Measurements from ENCODE around the gene FLOT2. TPM values are rescaled to one million over a fixed set of nuclear protein-coding genes. Genes with fewer than 3 reads are reported as not detected.

FLOT2 gene
- total and polyA plus RNA-seq, 2 of the 8 experiments (the other 6 are each of a cell fraction or from before 2014, with no cell fraction given), result 116 to 189 TPM

DNA sequence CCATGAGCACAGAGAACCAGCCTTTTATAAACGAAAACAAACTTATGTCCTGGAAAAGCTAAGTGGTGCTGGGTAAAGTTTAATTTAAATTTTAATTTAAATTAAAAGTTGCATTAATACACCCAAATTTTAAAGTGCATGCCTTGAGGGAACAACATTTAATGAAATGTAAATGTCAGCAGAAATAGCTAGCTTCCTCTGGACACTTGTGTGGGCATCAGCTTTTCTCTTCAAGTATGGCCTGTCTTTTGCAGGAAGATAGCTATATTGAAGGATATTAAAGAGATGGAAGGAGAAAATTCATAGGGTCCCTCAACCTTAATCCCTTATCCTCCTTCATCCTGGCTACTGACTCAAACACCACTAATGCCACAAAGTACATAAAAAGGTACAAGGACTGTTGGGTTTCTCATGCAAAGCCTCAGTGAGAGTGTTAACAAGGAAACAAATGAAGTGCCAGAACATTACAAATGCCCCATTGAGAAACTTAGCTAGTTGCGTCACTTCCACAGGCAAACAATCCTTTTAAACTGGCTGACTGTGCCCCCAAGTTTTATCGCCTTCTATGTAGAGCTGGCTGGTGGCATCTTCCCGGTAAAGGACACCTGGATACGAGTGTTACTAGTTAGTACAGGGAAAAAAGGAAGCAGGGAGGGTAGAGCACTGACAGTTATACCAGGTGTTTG is 39.7 kb upstream of the FLOT2 start:
- no peaks in the 10 kb centered on the region for H3K27me3 ChIP-seq (replicated peaks in 1 of 4; ENCODE audit: control insufficient read depth in 3 of 4, extremely low read depth in 1 of 4, insufficient read depth in 3 of 4, low read length in 3 of 4)
- ChIA-PET CTCF (ENCODE audit: partially characterized antibody) (interaction anchor here (1.0 to 2.6 kb wide), 12 partner anchors 9 to 210 kb away, joined by 3 to 12 read pairs (median 4); partner anchors contain the start of gene DHRS13), POLR2A (ENCODE audit: partially characterized antibody) (interaction anchor here (0.9 to 7.4 kb wide), 9 partner anchors 10 to 196 kb away, joined by 3 to 73 read pairs (median 3); partner anchors contain the start of gene PHF12)
- H2AK5ac ChIP-seq (ENCODE audit: low read depth, low read length), result no peak overlapping the region
- WGBS, 2 experiments (ENCODE audit: extremely low coverage in 1 of 2, insufficient coverage in 1 of 2, insufficient read length in 1 of 2, insufficient replicate concordance in 2 of 2, low coverage in 1 of 2, low lambda C conversion rate in 2 of 2, missing lambda C conversion rate in 1 of 2), result 82% methylated on average over 5 of the region's 5 CpGs; no CpG with 5 or more reads in 1 of the 2 experiments
- H3K36me3 ChIP-seq (ENCODE audit: control insufficient read depth in 2 of 4, insufficient read depth in 4 of 4, low read length in 3 of 4), result peaks cover 0 to 14% (median 0%) of the 10 kb centered on the region in 4 experiments; a peak in 3 of 8 replicates
- H3K23ac ChIP-seq (ENCODE audit: insufficient read length), result no peak overlapping the region
- H3K79me1 ChIP-seq (ENCODE audit: low read depth, low read length), result peaks cover 12% of the 10 kb centered on the region
- H3K56ac ChIP-seq (replicated peaks; ENCODE audit: insufficient read length, low read depth, low read length), result no peak overlapping the region
- peaks cover 2 to 22% (median 16%) of the 10 kb centered on the region in 4 experiments; a peak in 5 of 7 replicates for H3K4me1 ChIP-seq (replicated peaks in 1 of 4; ENCODE audit: control insufficient read depth in 3 of 4, insufficient read depth in 4 of 4, low read length in 3 of 4)
- H2AFZ ChIP-seq (ENCODE audit: low read length), result no peak overlapping the region
- H3K4me2 ChIP-seq (ENCODE audit: insufficient read depth in 1 of 2, low read depth in 2 of 2, low read length in 2 of 2), result peak overlapping the region; percentile 22 to 50; a peak in 3 of 4 replicates
- TF ChIP-seq SP1 (IDR thresholded peaks at IDR 0.05; ENCODE audit: low read depth, low read length) (no peak), CEBPB (IDR thresholded peaks at IDR 0.05; ENCODE audit: low read depth, low read length) (peak; percentile 55; the same call in 1 of the 2 replicates)
- TF ChIP-seq, protein P1, sequence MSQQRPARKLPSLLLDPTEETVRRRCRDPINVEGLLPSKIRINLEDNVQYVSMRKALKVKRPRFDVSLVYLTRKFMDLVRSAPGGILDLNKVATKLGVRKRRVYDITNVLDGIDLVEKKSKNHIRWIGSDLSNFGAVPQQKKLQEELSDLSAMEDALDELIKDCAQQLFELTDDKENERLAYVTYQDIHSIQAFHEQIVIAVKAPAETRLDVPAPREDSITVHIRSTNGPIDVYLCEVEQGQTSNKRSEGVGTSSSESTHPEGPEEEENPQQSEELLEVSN (IDR thresholded peaks at IDR 0.05), result no peak
- H4K20me1 ChIP-seq (replicated peaks in 1 of 2; ENCODE audit: control insufficient read depth in 1 of 2, insufficient read depth in 2 of 2, low read length in 2 of 2), result peaks cover 17 to 29% of the 10 kb centered on the region in 2 experiments
- no peak overlapping the region for H3K4me3 ChIP-seq (ENCODE audit: extremely low read depth in 1 of 4, insufficient read depth in 2 of 4, low read depth in 3 of 4, low read length in 4 of 4)
- no peak overlapping the region for H2BK120ac ChIP-seq (replicated peaks; ENCODE audit: low read depth, low read length)
- H2BK5ac ChIP-seq (ENCODE audit: low read depth, low read length), result no peak overlapping the region
- no peak overlapping the region for H4K8ac ChIP-seq (ENCODE audit: extremely low read depth, insufficient read depth, low read length)
- H3K27ac ChIP-seq (ENCODE audit: low read depth, low read length), result no peak overlapping the region
- no peak overlapping the region for H2BK20ac ChIP-seq (ENCODE audit: low read length)
- H3K79me2 ChIP-seq (ENCODE audit: control insufficient read depth in 1 of 2, insufficient read depth in 2 of 2, low read length in 2 of 2), result peaks cover 16 to 99% of the 10 kb centered on the region in 2 experiments
- no peak overlapping the region for H4K91ac ChIP-seq (replicated peaks; ENCODE audit: insufficient read length, low read length)
- no peak overlapping the region for H3K4ac ChIP-seq (replicated peaks; ENCODE audit: insufficient read length, low read depth, low read length)
- FAIRE-seq, result no peak
- no peaks in the 10 kb centered on the region for H3K9me3 ChIP-seq (ENCODE audit: insufficient read depth in 2 of 2, low read depth in 1 of 2, low read length in 1 of 2)
- H3K14ac ChIP-seq (ENCODE audit: insufficient read length), result no peak overlapping the region
- H3K18ac ChIP-seq (ENCODE audit: extremely low read depth, low read length), result no peak overlapping the region
- DNase-seq (ENCODE audit: low read depth in 1 of 2, low spot score in 2 of 2), result no peak
- no peak overlapping the region for H3K9ac ChIP-seq (replicated peaks in 1 of 4; ENCODE audit: extremely low read depth in 1 of 4, low read depth in 3 of 4, low read length in 3 of 4)
- H4K5ac ChIP-seq (ENCODE audit: insufficient read length, low read depth, low read length), result no peak overlapping the region
- no peak overlapping the region for H2BK12ac ChIP-seq (ENCODE audit: low read depth, low read length)
- H2BK15ac ChIP-seq (ENCODE audit: low read length), result no peak overlapping the region
- no peaks in the 10 kb centered on the region for H3K23me2 ChIP-seq (ENCODE audit: low read depth, low read length)

Measured in H1 (cell line).